VCaP (cell line): Measurements from ENCODE around the gene RAB40C.

ENCODE experiments used
- H3K27ac ChIP-seq: fragments of 450-650 bp; 2 replicates; pipeline ENCODE4 v1.5.1; 2017
- TF ChIP-seq, protein P1 (sequence below): fragments of 450-650 bp; conservative IDR thresholded peaks from 2 replicates; pipeline ENCODE4 v1.5.1; 2017; ENCODE audit warnings: mild to moderate bottlenecking, moderate library complexity

RAB40C gene

DNA sequence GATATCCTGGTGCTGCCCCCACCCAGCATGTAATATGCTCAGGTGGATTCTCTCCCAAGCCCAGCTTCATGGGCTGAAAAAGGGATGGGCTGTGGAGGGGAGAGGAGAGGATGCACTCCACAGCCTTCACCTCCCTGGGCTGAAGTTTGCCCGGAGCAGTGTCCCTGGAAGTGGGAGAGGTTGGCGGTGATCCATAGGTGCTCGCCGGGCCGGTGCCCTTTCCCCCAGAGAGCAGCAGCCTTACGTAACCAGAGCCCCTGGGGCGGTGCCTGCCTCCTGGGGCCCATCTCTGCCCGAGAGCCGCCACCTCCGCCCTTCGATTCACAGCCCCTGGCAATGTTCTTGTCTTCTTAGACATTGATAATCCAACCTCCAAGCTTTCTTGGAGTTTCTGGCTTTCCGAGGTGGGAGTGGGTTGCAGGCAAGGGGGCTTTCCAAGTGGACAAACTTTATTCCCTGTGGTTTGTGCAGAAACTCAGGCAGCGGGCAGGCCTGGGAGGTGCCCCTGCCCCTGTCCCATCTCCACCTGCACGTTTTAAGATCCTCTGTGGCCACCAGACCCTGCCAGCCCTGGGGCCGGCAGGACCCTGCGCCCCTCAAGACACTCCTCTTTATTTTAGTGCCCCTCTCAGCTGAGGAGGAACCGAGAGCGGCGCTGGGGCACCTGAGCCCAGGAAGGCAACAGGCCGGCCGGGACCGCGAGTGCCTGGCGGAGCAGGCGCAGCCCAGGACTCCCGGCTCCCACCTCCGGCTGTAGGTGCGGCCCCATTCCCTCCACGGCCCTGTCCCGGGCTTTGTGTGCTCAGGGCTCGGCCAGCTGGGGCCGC lies 56.2 kb downstream of the RAB40C start:
- TF ChIP-seq, protein P1, sequence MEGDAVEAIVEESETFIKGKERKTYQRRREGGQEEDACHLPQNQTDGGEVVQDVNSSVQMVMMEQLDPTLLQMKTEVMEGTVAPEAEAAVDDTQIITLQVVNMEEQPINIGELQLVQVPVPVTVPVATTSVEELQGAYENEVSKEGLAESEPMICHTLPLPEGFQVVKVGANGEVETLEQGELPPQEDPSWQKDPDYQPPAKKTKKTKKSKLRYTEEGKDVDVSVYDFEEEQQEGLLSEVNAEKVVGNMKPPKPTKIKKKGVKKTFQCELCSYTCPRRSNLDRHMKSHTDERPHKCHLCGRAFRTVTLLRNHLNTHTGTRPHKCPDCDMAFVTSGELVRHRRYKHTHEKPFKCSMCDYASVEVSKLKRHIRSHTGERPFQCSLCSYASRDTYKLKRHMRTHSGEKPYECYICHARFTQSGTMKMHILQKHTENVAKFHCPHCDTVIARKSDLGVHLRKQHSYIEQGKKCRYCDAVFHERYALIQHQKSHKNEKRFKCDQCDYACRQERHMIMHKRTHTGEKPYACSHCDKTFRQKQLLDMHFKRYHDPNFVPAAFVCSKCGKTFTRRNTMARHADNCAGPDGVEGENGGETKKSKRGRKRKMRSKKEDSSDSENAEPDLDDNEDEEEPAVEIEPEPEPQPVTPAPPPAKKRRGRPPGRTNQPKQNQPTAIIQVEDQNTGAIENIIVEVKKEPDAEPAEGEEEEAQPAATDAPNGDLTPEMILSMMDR, result no peak
- no peak overlapping the region for H3K27ac ChIP-seq

DNA sequence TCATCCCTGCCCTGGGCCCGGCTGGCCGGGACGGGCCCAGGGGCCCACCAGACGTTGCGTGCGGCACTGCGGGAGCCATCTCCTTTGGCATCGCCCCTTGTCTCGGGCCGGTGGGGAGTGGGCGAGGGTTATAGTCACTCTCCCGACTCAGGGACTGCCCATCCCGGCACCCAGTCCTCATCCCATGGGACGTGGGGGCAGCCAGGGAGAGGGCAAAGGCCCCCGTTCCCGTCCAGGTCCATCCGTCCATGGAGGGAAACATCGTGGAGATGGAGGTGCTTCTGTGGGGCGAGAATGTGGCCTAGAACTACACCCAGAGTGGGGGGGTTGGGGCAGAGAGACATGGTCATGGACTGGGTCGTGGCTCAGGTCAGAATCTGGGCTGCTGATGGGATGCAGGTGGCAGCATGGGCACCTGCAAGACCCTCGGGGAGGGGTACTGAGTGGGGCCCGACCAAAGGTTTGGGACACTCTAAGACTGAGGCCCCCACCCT lies 56.9 kb downstream of the RAB40C start:
- TF ChIP-seq, protein P1, result no peak
- no peak overlapping the region for H3K27ac ChIP-seq

DNA sequence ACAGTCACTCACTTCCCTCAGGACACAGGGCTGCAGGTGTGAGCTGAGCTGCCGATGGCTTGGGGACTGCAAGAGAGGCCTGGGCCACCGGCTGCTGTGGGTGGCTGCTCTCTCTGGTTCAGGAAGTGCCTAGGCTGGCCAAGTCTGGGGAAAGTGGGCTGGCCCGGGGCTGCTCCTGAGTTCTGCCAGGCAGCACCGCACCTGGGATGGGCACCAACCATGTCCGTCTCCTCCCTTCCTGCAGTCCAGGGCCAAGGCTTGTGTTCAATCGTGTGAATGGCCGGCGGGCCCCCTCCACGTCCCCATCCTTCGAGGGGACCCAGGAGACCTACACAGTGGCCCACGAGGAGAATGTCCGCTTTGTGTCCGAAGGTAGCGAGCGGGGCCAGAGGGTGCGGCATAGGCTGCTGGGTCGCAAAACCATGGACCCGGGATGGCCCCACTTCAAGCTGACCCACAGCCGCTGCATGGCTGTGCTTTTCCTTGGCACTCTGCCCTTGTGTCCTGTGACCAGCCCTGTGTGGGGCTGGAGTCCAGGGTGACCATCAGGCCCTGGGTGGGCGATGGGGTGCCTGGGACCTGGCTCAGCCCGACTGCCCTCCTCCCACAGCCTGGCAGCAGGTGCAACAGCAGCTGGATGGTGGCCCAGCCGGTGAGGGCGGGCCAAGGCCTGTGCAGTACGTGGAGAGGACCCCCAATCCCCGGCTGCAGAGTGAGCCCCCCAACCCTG lies 57.5 kb downstream of the RAB40C start:
- no peak overlapping the region for H3K27ac ChIP-seq
- TF ChIP-seq, protein P1, result no peak

DNA sequence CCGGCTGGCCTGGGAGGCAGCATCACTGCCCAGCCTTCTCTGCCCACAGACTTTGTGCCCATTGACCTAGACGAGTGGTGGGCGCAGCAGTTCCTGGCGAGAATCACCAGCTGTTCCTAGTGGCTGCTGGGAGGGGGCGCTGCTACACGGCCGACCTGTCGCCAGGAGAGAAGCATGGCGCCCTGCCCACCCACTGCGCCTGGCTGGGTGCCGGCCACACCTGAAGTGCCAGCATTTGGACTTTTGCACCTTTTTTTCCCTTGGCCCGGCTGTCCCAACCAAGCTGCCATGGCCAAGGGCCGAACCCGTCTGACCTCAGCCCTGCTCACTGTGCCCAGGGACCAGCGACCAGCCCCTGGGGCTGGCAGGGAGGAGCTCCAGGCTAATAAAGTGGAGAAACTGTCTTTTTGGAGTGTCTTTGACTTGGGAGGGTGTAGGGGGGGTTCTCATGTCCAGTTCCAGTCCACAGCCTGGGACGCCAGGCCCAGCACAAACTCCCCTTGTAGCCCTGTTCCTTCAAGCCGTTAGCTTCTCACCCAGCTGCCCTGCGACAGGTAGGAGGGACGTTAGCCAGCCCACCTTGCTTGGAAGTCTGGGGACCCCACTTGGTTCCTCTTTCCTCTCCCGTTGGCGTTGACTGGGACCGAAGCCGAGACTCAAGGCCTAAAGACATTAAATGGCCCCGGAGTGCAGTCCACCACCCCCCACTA lies 58.4 kb downstream of the RAB40C start:
- TF ChIP-seq, protein P1, result peak; percentile 29
- peak overlapping the region; percentile 75 for H3K27ac ChIP-seq

DNA sequence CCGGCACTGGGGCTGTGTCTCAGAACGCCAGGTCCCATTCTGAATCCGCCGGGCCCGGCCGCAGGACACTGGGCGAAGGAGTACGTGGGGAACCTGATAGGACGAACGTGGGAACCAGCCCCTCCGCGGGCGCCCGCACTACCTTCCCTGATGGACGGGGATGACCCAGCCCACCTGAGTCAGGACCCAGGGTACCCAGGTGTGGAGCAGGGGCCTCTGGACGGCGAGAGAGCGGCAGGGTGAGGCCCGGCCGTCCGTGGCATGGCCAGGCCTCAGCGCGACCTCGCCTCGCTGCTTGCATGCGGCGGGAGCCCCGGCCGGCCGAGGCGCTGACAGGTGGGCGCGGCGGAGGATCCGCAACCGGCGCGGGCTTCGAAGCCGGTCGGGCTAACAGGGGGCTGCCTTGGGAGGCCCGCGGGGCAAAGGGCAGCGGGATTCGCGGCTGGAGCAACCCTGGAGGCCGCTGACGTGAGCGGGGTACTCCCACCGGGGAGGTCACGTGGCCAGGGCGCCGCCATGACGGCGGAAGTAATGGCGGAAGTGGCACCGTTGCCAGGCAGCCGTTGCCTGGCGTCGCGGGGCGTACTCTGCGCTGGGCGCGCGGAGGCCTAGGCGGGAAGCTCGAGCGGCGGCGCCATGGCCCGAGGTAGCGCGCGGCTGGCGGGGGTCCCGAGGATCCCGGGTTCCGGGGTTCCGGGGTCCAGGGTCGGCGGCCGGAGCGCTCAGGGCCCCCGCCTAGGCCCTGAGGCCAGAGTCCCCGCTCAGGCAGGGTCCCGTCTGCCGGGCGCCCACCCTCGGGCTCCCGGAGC lies 59.1 kb downstream of the RAB40C start, which contains the start of gene WDR90:
Gene WDR90, plus strand, starts transcription at position 585 of the 809 bp plus-strand sequence. Its CDS starts 52 bp downstream, at position 637.
- H3K27ac ChIP-seq, result peak within 1 kb of the TSS; percentile 75
- TF ChIP-seq, protein P1, result no peak

DNA sequence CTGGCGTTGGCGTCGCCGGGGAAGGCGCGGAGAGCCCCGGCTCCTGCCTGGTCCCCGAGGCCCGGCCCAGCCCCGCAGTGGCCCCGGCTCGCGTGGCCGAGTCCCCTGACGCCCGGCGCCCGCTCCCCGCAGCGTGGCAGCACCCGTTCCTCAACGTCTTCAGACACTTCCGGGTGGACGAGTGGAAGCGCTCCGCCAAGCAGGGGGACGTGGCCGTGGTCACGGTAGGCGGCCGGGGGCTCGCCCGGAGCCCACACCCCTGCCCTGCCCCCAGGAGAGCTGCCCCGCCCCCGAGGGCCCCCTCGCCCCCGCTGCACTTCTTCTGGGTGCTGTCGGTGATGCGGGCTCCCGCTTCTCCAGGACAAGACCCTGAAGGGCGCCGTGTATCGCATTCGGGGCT lies 59.8 kb downstream of the RAB40C start:
- TF ChIP-seq, protein P1, result no peak
- H3K27ac ChIP-seq, result peak overlapping the region; percentile 75
